NCI-H226 (cell line): Measurements from ENCODE around the gene EPB41L2.

ENCODE experiments used
- DNase-seq: peaks from one replicate; pipeline ENCODE4 v3.0.0-alpha.2; 2015

EPB41L2 gene

DNA sequence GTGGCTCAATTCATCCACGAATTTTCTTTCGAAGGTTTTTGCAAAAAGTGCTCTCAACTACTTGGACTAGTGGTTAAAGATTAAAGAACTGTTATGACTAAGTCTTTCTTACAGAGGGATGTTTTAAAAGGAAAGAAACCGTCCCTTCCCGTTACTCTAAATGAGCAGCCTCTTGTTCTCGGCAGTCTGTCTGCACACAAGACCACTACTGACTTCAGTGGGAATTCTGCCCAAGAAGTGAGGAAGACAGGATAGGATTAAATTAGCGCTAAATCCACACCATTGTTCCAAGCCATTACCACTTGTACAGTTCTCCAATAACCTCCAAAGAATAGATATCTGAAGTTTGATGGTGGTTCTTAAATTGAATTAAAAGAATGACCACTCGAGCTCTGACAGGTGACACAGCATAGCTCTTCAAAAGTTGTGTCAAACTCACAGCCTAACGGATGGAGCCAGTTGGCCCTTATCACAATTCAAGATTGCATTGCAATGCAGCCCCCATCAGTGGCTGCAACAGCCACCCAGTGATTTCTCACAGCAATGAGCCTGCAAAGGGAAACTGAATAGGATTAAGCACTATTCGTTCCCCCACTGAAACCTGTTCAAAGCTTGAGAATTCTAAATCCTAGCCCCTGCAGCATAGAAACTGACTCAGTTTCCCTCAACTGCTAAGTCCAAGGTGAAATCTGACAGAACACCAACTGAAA lies 1.8 kb downstream of the EPB41L2 start:
- no peak for DNase-seq

DNA sequence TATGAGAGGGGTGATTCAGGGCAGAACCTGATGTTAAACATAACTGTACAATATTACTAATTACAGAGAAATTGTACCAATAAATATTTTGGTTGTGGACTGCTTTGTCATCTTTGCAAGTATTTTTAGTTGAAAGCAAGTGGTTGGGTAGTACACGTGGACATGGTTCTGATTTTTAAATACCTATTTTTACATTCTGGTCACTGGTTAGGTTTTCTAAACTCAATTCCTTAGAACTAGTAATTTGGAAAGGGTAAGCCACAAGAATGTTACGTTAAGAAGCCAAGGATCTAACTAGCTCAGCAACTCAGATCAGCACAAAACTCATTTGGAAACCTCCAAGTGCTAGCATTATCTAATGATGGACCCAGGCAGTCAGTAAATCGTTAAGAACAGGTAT lies 2.7 kb downstream of the EPB41L2 start:
- no peak for DNase-seq

DNA sequence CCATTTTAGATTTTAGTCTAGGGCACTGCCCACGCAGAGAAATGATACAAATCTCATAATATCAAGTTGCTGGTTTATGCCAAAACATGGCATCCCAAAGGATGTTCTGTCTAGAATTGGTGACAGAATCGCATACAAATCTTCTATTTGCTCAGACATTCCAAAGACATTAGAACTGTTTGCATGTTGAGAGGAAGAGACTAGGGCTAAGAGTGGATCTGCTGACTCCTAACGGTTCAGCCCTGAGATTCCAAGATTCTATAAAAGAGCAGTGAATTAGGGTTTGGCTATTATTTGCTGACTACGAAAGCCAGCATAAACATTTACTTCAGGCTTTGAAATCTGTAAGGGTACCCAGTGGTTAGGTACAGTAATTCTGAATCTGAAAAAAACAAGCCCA lies 3.6 kb downstream of the EPB41L2 start:
- DNase-seq: peak; percentile 28

DNA sequence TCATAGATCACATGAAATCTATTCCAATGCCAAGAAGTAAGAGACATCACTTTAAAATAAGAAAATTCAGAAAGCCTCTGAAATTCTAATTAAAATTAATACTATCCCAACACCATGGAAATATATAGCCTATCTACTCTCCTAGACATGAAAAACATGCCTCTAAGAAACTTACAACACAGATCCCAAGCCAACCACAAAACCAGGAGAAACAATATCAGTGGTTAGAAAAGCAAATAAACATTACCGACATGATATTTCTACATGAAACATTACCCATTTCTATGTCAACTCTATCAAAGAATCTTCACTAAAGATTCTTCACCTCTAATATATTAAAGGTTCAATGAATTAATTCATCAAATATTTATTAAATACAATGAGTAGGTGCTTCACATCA lies 4.8 kb downstream of the EPB41L2 start:
- no peak for DNase-seq

DNA sequence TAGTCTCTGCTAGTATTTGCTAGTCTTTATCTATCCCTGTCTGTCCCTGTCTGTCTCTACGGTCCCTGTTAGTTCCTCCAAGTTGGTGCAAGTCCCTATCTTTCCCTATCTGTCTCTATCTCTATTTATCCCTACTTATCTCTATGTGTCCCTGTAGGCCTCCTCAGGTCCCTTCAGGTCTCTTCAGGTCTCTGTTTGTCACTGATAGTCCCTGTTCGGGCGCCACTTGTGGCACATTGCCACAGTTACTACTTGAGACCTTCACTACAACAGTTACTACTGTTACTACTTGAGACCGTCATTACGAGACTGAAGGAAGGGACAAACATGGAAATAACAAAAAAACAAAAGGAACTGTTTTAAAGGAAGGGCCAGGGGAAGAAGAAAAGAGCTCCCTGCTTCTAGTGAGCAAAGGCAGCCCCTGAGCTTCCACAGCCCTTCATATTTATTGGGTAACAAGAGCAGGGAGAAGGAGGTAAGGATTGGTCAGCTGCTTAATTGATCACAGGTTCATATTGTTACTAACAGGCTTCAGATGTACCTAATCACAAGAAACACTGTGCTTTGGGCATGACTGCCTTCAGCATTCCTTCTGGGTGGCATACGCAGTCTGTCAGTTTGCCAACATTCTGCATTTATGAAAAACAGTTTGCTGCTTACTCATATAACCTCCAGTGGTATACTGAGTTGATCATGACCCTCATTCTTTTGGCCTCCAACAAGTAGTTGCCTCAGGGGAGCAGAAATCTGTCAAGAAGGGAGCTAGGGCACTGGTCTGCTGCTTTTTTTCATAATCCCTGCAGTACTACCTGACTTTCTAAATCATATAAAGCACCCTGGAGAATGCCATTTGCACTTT lies 8.4 kb downstream of the EPB41L2 start:
- peak; percentile 68 for DNase-seq

DNA sequence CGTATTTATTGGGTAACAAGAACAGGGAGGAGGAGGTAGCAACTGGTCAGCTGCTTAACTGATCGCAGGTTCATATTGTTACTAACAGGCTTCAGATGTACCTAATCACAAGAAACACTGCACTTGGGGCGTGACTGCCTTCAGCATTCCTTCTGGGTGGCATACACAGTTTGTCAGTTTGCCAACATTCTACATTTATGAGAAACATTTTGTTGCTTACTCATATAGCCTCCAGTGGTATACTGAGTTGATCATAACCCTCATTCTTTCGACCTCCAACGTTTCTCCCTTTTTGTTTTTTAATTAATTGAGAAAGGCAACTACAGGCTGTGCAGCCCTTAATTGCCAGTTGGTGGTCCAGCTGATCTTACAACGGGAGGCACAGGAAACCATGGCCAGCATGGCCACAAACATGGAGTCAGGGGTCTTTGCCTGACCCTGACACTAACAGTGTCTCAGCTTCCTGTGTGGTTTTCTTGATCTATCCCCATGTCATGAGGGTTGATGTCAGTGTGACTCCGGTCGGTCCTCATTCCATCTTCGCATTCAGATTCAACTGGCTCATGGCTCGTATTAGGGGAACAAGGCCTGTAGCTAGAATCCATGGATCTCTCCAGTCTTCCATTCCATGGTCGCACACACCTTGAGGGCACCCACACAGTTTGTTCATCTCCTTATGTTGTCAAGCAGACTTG lies 9.4 kb downstream of the EPB41L2 start:
- peak; percentile 62 for DNase-seq

DNA sequence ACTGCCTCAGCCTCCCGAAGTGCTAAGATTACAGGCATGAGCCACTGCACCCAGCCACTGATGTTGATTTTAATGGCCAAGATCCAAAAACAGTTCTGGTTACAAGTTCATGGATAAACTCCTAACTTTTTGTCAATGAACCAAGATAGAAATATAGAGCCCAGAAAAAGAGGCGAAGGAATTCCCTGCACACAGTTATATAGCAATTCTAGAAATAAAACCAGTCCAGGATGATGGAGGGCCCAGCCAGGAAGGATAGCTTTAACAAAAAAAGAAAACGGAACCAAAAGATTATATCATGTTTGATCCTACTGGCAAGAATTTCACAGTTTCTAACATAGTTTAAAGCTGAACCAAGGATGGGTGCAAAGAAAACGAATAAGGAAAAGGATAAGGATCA lies 10.9 kb downstream of the EPB41L2 start:
- DNase-seq: no peak

DNA sequence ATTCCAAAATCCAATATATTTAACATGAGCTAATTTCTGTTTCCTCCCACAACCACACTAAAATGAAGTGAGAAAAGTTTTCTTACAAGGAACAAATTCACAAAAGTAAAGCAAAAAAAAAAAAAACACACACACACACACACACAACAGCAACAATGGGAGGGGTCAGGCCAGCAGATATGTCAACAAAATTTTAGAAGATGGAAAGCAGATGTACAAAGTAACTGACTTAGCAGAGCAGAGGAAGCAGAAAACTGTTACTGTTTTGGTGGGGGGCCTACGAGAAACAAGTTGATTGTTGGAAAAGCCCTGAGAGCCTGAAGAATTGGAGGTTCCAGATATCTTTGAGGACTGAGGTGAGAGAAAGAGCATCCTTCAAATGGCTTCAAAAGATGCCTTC lies 11.7 kb downstream of the EPB41L2 start:
- no peak for DNase-seq

DNA sequence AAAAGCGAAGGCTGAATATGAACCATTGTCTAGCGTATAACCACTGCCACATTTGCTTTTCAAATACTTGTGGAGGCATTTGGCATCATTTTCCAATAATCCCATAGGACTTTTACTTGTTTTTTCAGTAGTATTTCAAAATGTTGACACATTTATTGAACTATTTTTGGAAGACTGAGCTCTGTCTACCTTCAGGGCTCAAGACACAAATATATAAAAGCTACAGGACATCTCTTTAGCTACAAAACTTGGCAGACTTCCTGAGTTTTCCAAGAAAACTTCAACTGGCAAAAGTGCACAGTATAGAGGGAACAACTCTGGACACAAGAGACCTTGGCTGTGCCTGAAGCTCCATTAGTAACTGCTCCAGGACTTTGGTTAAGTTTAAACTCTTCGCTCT lies 13.4 kb downstream of the EPB41L2 start:
- no peak for DNase-seq

DNA sequence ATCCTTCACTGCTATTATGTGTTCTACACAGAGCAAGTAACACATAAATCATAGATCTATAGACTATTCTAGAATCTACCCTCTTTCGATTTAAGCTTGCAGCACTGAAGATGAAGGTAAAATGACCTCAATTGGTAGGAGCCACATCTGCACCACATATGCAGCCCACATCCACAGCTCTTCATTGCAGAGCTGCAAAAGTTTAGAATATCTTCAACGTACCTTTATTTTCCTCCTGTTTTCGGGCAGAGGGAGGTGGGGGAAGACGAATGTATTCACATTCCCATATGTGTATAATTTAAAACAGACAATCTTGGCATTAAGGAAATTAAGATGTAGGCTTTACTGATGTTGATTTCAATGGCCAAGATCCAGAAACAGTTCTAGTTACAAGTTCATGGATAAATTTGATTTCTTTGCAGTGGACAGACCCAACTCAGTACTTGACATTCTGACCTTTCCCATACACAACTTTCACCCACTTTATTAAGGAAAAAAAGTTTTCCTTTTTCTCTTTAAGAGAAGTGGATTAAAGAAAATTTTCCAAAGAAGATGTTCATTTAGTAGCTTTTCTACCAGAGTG lies 14.0 kb downstream of the EPB41L2 start:
- DNase-seq: no peak

DNA sequence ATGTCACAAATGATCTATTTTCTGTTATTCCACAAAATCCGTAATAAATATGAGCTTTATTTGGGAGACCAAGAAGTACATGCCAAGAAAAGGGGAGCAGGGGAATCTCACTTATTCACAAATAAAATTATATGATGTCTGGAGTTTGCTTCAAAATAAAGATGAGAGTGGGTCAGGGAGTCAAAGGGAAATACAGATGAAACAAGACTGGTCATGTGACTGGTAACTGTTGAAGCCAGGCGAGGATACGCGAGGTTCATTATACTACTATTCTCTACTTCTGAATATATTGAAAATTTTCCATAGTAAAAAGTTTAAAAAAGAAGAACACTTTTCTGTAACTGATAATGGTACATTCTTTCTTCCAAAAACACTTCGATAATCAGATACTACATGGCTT lies 14.6 kb downstream of the EPB41L2 start:
- DNase-seq: no peak

DNA sequence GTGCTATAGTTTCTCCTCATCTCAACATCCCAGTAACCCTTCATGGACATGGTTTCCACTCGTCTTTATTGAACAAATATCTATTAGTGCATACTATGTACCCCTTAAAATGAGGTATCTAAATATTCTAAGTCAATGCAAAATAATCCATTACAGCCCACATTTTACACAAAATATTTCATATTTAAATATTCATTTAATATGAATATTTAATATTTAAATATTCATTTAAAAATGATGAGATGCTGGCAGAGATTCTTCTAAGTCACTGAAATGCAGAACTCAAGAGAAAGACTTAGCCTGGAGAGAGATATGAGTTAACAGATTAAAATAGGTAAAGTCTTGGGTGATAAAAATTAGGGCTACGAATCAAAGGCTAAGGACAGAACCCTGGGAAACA lies 17.9 kb downstream of the EPB41L2 start:
- DNase-seq: no peak

DNA sequence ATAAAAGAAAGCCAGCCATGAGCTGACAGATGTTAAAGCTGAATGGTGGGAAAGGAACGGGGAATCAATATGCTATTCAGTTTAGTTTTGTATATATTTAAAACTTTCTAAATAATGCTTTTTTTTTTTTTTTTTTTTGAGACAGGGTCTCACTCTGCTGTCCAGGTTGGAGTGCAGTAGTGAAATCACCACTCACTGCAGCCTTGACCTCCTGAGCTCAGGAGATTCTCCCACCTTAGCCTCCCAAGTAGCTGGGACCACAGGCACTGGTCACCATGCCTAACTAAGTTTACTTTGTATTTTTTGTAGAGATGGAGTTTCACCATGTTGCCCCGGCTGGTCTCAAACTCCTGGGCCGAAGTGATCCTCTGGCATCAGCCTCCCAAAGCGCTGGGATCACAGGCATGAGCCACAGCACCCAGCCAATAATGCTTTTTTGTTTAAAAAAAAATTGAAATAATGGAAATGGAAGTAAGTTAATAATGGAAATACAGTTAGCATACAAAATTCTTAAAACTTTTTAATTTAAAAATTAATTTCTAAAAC lies 19.1 kb downstream of the EPB41L2 start:
- DNase-seq: no peak

DNA sequence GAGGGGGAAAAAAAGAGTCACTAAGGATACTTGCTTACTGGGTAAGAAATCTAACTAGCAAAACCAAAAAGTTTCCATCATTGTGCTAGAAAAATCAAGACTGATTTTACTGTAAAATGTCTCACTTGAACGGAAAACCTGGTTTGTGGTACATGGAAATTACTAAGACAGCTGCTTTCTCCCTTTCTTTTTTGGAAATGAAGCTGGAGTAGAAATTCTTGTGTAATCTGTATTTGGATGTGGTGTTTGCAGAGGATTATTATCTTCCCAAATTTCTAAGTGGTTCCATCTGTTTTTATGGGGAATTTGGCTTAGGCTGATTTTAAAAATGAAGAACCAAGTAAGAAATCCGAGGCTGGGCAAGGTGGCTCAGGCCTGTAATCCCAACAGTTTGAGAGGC lies 20.4 kb downstream of the EPB41L2 start:
- no peak for DNase-seq

DNA sequence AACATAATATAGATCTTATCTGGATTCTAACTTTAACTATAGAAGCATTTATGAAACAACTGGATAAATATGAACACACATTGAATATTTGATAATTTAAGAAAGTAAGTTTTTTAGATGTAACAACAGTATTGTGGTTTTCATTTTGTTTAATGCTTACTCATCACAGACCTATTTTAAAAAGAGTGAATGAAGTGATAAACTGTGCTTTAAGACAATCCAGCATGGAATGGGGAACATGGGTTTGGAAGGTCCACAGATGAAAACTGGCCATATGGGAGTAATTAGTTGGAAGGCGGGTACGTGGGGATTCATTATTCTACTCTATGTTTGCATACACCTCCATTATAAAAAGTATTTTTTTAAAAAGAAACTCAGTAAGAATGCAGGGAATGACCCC lies 21.2 kb downstream of the EPB41L2 start:
- DNase-seq: no peak

DNA sequence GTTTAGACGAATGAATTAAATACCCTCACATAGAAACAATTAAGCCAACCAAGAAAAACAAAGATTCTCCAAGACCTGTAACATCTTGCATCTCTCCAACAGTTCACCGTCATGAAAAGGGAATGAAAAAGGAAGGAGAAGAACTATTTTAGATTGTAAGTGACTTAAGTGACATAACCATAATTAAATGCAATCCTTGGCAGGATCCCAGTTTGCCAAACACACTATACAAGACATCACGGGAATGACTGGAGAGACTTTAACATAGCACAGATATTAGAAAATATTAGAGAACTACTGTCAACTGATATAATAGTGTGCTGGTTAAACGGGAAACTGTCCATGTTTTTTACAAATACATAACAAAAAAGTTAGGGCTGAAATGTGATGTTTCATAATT lies 22.2 kb downstream of the EPB41L2 start:
- no peak for DNase-seq

DNA sequence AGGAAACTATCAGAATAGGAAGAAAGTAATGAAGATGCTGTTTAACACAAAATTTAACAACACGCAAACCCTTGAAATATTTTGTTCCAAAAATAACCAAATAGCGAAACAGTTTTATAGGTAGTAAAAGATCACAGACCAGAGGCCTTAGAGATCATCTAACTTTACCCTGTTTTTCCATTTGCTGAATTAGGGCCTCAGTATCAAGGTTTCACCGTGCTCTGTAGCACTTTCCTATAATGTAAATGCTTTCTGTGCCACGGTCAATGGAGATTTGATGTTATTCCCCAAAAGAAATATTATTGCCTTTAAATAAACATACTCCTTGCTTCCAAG lies 23.7 kb downstream of the EPB41L2 start:
- no peak for DNase-seq

DNA sequence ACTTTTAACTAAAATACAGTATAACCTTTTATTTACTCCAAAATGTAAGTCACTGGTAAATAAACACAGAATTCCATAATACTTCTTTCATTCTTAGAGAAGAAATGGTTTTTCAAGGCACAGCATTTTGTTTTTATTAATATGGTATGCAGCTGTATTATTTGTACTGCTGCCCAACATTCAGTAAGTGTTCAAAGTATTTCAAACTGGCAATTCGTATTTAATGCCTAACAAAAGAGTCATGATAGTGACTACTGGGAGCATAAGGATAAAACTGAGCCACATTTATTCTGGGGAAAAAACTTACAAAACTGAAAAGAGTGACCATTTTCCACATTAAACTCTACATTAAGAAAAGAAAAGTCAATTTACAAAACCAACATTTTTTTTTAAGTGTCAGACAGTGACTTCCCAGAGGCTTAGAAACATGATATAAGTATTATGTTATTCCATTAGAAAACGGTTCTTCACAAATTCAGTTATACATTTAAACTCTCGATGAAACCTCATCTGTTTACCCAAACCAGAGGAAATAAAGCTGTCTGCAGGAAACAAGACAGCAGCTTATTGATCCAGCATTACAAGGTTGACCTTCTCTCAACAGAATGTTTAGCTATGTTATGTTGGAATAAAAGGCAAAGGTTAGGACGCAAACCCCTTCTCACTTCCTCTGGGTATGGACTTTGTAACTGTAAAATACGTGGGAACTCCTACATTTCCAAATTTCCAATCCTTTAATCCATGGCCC lies 24.3 kb downstream of the EPB41L2 start:
- no peak for DNase-seq

DNA sequence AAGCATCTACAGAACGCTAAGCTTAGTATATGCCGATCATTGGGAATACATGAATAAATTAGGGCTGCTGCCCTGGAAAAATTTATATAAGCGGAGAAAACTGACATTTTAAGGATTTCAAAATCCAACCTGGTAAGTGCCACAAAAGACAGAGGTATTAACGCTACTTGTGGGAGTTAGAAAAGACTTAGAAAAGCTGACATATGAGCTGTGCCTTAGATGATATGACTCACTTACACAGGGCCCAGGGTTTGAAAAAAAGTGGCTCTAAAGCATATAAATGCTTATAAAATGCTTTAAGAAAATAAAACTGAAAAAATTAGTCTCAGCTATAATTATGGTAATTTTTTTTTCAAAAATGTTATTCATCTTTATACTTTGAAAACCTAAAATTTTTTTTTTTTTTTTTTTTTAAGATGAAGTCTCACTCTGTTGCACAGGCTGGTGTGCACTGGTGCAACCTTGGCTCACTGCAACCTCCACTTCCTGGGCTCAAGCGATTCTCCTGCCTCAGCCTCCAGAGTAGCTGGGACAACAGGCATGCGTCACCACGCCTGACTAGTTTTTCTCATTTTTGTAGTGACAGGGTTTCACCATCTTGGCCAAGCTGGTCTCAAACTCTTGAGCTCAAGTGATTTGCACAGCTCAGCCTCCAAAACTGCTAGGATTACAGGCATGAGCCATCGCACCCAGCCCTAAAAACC lies 25.7 kb downstream of the EPB41L2 start:
- DNase-seq: no peak

DNA sequence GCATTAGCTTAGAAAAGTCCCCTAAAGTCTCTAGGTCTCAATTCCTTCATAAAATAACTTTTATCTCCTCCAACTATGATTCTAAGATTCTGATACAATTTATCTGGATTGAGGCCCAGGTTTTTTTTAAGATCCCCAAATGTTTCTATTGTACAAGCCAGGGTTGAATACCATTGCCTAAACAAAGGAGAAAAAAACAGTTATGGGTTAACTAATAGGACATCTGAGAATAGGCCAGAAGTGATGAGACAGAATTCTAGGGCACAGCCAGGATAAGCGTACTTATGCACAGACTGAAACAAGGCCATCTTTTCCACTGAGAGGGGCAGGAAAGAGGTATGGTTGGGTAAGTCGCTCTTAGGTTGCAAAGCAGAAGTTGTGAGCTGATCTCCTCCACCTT lies 26.4 kb downstream of the EPB41L2 start:
- no peak for DNase-seq

DNA sequence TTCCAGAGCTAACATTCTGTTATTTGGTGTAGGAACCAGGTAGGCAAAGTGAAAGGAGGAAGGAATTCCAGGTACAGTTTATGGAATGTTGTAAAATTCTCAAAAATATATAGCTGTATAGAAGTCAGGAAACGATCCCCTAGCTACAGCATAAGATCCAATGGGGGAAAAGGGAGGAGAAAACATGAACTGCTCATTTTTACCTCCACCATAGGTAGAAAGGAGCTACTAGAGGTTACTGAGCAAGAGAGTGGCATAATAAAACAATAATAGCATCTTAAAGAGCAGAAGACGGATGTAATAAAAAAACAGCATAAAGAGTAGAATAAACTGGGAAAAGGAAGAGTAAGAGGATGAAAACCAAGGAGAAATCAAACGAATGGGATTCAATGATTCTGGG lies 26.9 kb downstream of the EPB41L2 start:
- no peak for DNase-seq

DNA sequence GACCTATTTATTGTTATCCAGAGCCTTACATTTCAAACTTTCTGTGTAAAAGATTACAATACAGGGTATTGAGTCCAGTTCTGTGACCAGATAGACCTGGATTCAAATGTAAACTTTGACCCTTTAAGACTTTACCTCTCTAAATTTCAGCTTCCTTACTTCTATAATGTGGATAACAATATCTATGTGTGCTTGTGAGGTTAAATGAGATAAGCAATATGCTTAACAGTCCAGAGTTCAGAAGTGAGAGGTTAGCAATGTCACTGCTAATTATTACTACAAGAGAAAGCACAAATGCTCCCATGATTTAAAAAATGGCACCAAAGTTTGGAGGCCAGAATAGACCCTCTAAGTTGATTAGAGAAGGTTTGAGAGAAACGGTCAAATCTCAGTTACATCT lies 27.5 kb downstream of the EPB41L2 start:
- no peak for DNase-seq
